K562 (cell line): Measurements from ENCODE around the gene TRMT2A. TPM values are rescaled to one million over a fixed set of nuclear protein-coding genes. Genes with fewer than 3 reads are reported as not detected.
A peak's percentile ranks its signal among the peaks of the same experiment; 100 is the strongest.

ENCODE experiments used
- KDM4B ChIP-seq, 2 experiments: fragments of 450-650 bp in 1 of 2; sonication (generic) in 1 of 2; IDR thresholded peaks; 2 replicates each; pipeline ENCODE4 v1.6.1; 2016 to 2017; ENCODE audit warnings: borderline replicate concordance in 2 of 2, antibody characterized with exemption in 1 of 2, low read depth in 1 of 2, mild to moderate bottlenecking in 1 of 2
- SAP30 ChIP-seq: fragments of 200-600 bp; sonication (generic); IDR thresholded peaks from 2 replicates; pipeline ENCODE4 v1.6.1; 2012; ENCODE audit warnings: borderline replicate concordance, low read depth, mild to moderate bottlenecking, moderate library complexity, low read length, control low read depth, inconsistent platforms; ENCODE audit not compliant: insufficient read depth, poor library complexity, severe bottlenecking
- SETDB1 ChIP-seq: IDR thresholded peaks from one replicate; pipeline ENCODE4 v1.6.1; 2012; ENCODE audit warnings: low read length, control low read depth, inconsistent platforms
- STAT6 ChIP-seq: sonication (generic); formaldehyde crosslinking; IDR thresholded peaks from 2 replicates; pipeline ENCODE4 v1.8.1; 2023; ENCODE audit warnings: mild to moderate bottlenecking, missing genetic modification reagents
- ZNF143 ChIP-seq: sonication (generic); formaldehyde crosslinking; IDR thresholded peaks from 2 replicates; pipeline ENCODE4 v1.9.0; 2022; ENCODE audit warnings: mild to moderate bottlenecking, missing genetic modification reagents
- ZNF41 ChIP-seq: fragments of 250-450 bp; sonication (Bioruptor Pico); conservative IDR thresholded peaks from 2 replicates; pipeline ENCODE4 v1.4.0; 2020; ENCODE audit warnings: mild to moderate bottlenecking
- polyA plus RNA-seq, 8 experiments: library from polyadenylated mRNA; depleted of rRNA in 4 of 8; stranded (reverse) in 5 of 8; unstranded in 3 of 8; fragments of >200 nt; fragmentation: Nextera tagmentation in 2 of 8; fragmentation: Illumina TruSeq in 1 of 8; extraction: Ambion mirVana in 2 of 8; extraction: Trizol in 1 of 8; gene quantifications; 2 replicates each; pipeline versions ENCODE4 v1.2.1 to v1.2.3, GENCODE V29; 2011 to 2014; ENCODE audit warnings: inconsistent platforms in 1 of 8, missing spikeins in 1 of 8
- total RNA-seq, 7 experiments: library from RNA; depleted of rRNA in 6 of 7; stranded (reverse); fragments of >200 nt in 6 of 7; fragmentation: Illumina TruSeq in 2 of 7; extraction: Trizol in 2 of 7; gene quantifications; 2 replicates each; pipeline versions ENCODE4 v1.2.1 to v1.2.3, GENCODE V29; 2011 to 2021; ENCODE audit warnings: low replicate concordance in 1 of 7
- TF ChIP-seq, protein P1 (sequence below), 2 experiments: fragments of 450-650 bp in 1 of 2; sonication (generic) in 1 of 2; formaldehyde crosslinking in 1 of 2; IDR thresholded peaks; 2 replicates each; pipeline versions ENCODE4 v1.7.1 to v1.9.0; 2016 to 2022; ENCODE audit warnings: inconsistent platforms in 1 of 2, mild to moderate bottlenecking in 1 of 2, missing genetic modification reagents in 1 of 2
- TF ChIP-seq, protein P2 (sequence below): fragments of 250-450 bp; sonication (Bioruptor Pico); IDR thresholded peaks from 2 replicates; pipeline ENCODE4 v1.4.0; 2020; ENCODE audit warnings: mild to moderate bottlenecking, moderate library complexity
- TF ChIP-seq, protein P3 (sequence below): fragments of 250-450 bp; sonication (Bioruptor Pico); IDR thresholded peaks from 2 replicates; pipeline ENCODE4 v1.5.0; 2021

Gene TRMT2A
- total and polyA plus RNA-seq, 9 of the 15 experiments (the other 6 are each of a cell fraction or from before 2014, with no cell fraction given): 1.6 to 265 (median 140) TPM

DNA sequence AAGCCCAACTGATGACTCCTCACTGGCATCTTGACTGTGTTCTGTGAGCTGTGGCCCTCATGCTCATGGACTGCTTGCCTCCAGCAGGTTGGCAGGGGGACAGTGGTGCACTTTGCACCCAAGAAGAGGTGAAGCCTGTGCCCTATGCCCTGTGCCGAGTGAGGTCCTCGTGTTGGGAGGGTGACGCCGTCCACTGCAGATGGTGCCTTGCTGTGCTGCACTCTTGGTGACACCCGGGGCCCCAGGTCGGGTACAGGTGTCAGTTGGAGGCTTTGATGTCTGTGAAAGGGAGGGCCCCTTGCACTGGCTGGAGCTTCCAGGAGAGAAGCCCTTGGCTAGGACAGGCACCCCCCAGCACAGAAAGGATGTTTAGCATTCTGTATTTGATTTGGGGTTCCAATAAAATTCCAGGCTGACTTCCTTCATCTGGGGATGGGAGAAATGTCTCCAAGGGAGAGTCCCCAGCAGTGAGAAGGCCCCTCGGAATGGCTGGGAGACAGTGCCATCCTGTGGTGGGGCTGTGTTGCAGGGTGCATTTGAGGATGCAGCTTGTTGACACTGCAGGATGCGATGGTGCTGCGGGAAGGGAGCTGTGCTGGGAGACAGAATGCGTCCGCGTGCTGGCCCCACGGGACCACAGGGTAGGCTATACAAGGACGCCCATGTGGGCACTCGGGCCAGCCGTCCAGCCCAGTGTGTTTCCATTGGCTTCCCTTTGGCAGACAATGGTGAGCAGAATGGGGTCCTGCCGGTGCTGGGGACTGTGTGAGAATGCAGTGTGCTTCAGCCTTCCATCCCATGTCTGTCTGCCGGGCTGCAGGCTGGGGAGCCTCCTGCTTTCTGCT is 12.1 kb upstream of the TRMT2A start (continued):
- TF ChIP-seq, protein P1, sequence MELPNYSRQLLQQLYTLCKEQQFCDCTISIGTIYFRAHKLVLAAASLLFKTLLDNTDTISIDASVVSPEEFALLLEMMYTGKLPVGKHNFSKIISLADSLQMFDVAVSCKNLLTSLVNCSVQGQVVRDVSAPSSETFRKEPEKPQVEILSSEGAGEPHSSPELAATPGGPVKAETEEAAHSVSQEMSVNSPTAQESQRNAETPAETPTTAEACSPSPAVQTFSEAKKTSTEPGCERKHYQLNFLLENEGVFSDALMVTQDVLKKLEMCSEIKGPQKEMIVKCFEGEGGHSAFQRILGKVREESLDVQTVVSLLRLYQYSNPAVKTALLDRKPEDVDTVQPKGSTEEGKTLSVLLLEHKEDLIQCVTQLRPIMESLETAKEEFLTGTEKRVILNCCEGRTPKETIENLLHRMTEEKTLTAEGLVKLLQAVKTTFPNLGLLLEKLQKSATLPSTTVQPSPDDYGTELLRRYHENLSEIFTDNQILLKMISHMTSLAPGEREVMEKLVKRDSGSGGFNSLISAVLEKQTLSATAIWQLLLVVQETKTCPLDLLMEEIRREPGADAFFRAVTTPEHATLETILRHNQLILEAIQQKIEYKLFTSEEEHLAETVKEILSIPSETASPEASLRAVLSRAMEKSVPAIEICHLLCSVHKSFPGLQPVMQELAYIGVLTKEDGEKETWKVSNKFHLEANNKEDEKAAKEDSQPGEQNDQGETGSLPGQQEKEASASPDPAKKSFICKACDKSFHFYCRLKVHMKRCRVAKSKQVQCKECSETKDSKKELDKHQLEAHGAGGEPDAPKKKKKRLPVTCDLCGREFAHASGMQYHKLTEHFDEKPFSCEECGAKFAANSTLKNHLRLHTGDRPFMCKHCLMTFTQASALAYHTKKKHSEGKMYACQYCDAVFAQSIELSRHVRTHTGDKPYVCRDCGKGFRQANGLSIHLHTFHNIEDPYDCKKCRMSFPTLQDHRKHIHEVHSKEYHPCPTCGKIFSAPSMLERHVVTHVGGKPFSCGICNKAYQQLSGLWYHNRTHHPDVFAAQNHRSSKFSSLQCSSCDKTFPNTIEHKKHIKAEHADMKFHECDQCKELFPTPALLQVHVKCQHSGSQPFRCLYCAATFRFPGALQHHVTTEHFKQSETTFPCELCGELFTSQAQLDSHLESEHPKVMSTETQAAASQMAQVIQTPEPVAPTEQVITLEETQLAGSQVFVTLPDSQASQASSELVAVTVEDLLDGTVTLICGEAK (IDR thresholded peaks at IDR 0.05): 0 out of 2 replicates have a peak, but pooled peaks have one; percentile 27
- TF ChIP-seq, protein P1 (CRISPR knock-in tag; IDR thresholded peaks at IDR 0.05): peak; percentile 53; the same call in 1 of the 2 replicates
- TF ChIP-seq ZNF41 (CRISPR knock-in tag) (no peak), SAP30 (no peak), STAT6 (CRISPR knock-in tag) (no peak), SETDB1 (peak; percentile 91), KDM4B (IDR thresholded peaks at IDR 0.05; ENCODE audit: borderline replicate concordance in 2 of 2, low read depth in 1 of 2) (peak in 1 of 2 experiments; percentile 59; a peak in 1 of 4 replicates), ZNF143 (CRISPR knock-in tag) (no peak)
- TF ChIP-seq, protein P2, sequence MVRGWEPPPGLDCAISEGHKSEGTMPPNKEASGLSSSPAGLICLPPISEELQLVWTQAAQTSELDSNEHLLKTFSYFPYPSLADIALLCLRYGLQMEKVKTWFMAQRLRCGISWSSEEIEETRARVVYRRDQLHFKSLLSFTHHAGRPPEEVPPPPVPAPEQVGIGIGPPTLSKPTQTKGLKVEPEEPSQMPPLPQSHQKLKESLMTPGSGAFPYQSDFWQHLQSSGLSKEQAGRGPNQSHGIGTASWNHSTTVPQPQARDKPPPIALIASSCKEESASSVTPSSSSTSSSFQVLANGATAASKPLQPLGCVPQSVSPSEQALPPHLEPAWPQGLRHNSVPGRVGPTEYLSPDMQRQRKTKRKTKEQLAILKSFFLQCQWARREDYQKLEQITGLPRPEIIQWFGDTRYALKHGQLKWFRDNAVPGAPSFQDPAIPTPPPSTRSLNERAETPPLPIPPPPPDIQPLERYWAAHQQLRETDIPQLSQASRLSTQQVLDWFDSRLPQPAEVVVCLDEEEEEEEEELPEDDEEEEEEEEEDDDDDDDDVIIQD: peak; percentile 74; the same call in 1 of the 2 replicates
- TF ChIP-seq, protein P3, sequence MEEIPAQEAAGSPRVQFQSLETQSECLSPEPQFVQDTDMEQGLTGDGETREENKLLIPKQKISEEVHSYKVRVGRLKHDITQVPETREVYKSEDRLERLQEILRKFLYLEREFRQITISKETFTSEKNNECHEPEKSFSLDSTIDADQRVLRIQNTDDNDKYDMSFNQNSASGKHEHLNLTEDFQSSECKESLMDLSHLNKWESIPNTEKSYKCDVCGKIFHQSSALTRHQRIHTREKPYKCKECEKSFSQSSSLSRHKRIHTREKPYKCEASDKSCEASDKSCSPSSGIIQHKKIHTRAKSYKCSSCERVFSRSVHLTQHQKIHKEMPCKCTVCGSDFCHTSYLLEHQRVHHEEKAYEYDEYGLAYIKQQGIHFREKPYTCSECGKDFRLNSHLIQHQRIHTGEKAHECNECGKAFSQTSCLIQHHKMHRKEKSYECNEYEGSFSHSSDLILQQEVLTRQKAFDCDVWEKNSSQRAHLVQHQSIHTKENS (CRISPR knock-in tag): no peak
